Endothelial cell (in vitro differentiated cells): ENCODE data around the gene GRK6. TPM values are rescaled to one million over a fixed set of nuclear protein-coding genes. Genes with fewer than 3 reads are reported as not detected.
A peak's percentile ranks its signal among the peaks of the same experiment; 100 is the strongest.
"Not testable (repeated sequence)": the region's sequence is repeated elsewhere in the genome, so short reads cannot be mapped to it uniquely, and the experiment has no call there.

ENCODE experiments used
- DNase-seq: peaks from one replicate; pipeline ENCODE4 v3.0.0; 2021; ENCODE audit warnings: low spot score
- H3K27ac Mint-ChIP-seq: one replicate; pipeline ENCODE4 v1.8.0; 2021; ENCODE audit warnings: mixed read lengths, inconsistent platforms; ENCODE audit not compliant: unreplicated experiment
- H3K27me3 Mint-ChIP-seq: one replicate; pipeline ENCODE4 v1.8.0; 2021; ENCODE audit warnings: mild to moderate bottlenecking, moderate library complexity, mixed read lengths, inconsistent platforms; ENCODE audit not compliant: unreplicated experiment
- H3K36me3 Mint-ChIP-seq: one replicate; pipeline ENCODE4 v1.8.0; 2021; ENCODE audit warnings: mild to moderate bottlenecking, low read depth, mixed read lengths, inconsistent platforms; ENCODE audit not compliant: unreplicated experiment
- H3K4me1 Mint-ChIP-seq: one replicate; pipeline ENCODE4 v1.8.0; 2021; ENCODE audit warnings: mild to moderate bottlenecking, mixed read lengths, inconsistent platforms; ENCODE audit not compliant: unreplicated experiment
- H3K4me3 Mint-ChIP-seq: one replicate; pipeline ENCODE4 v1.8.0; 2021; ENCODE audit warnings: mild to moderate bottlenecking, mixed read lengths, inconsistent platforms; ENCODE audit not compliant: unreplicated experiment
- H3K9me3 Mint-ChIP-seq: one replicate; pipeline ENCODE4 v1.8.0; 2021; ENCODE audit warnings: mixed read lengths, inconsistent platforms; ENCODE audit not compliant: unreplicated experiment
- CTCF ChIP-seq: fragments of 200-600 bp; sonication (generic); IDR thresholded peaks from one replicate; pipeline ENCODE4 v1.5.0; 2021; ENCODE audit warnings: antibody characterized with exemption; ENCODE audit not compliant: unreplicated experiment
- total RNA-seq: library from RNA; stranded (reverse); fragmentation: NEBNext Ultra II Directional; extraction: Animal tissue kit (Norgen Biotek cat#: 25700); gene quantifications from one replicate; pipeline ENCODE4 v1.2.1, GENCODE V29; 2021; ENCODE audit not compliant: unreplicated experiment

The GRK6 gene
- total RNA-seq, 1 donor from 2014 or later: 33.1 TPM

GRCh38 chr5:177483994-177484901 is 57.8 kb downstream of the GRK6 start:
- peaks cover 37% of the 10 kb centered on the region for H3K36me3 Mint-ChIP-seq

GRCh38 chr5:177484902-177485549 is 58.5 kb downstream of the GRK6 start:
- DNase-seq: no peak
- Mint-ChIP-seq H3K4me1 (peaks cover 15% of the 10 kb centered on the region), H3K4me3 (peak overlapping the region; percentile 64), H3K27me3 (peaks cover 17% of the 10 kb centered on the region), H3K9me3 (no peaks in the 10 kb centered on the region), H3K36me3 (peaks cover 31% of the 10 kb centered on the region), H3K27ac (peak overlapping the region; percentile 5)
- no peak for TF ChIP-seq CTCF

More at GRCh38 chr5:177483994-177484901, 57.8 kb downstream of the GRK6 start:
- no peaks in the 10 kb centered on the region for H3K9me3 Mint-ChIP-seq
- peaks cover 21% of the 10 kb centered on the region for H3K4me1 Mint-ChIP-seq
- DNase-seq: no peak
- H3K27me3 Mint-ChIP-seq: peaks cover 20% of the 10 kb centered on the region
- no peak for TF ChIP-seq CTCF
- H3K4me3 Mint-ChIP-seq: peak overlapping the region; percentile 64
- H3K27ac Mint-ChIP-seq: peak overlapping the region; percentile 5

- peaks cover 30% of the 10 kb centered on the region for H3K36me3 Mint-ChIP-seq
- not testable (repeated sequence) for H3K4me3 Mint-ChIP-seq, DNase-seq, H3K9me3 Mint-ChIP-seq
- H3K27ac Mint-ChIP-seq: peak overlapping the region; percentile 64
- H3K4me1 Mint-ChIP-seq: peaks cover 15% of the 10 kb centered on the region
- H3K27me3 Mint-ChIP-seq: peaks cover 17% of the 10 kb centered on the region
Measured at GRCh38 chr5:177485753-177486152, 59.3 kb downstream of the GRK6 start.

GRCh38 chr5:177486256-177486655 is 59.8 kb downstream of the GRK6 start:
- TF ChIP-seq CTCF: no peak
- peaks cover 32% of the 10 kb centered on the region for H3K36me3 Mint-ChIP-seq

GRCh38 chr5:177487144-177487543 is 60.7 kb downstream of the GRK6 start:
- H3K27me3 Mint-ChIP-seq: peaks cover 17% of the 10 kb centered on the region
- peak overlapping the region; percentile 71 for H3K4me3 Mint-ChIP-seq

More at GRCh38 chr5:177486256-177486655, 59.8 kb downstream of the GRK6 start:
- H3K4me1 Mint-ChIP-seq: peaks cover 17% of the 10 kb centered on the region
- H3K27me3 Mint-ChIP-seq: peaks cover 17% of the 10 kb centered on the region
- peak overlapping the region; percentile 47 for H3K4me3 Mint-ChIP-seq
- no peak for DNase-seq
- H3K9me3 Mint-ChIP-seq: no peaks in the 10 kb centered on the region
- H3K27ac Mint-ChIP-seq: no peak overlapping the region

More at GRCh38 chr5:177487144-177487543, 60.7 kb downstream of the GRK6 start:
- Mint-ChIP-seq H3K27ac (no peak overlapping the region), H3K4me1 (peaks cover 19% of the 10 kb centered on the region), H3K9me3 (no peaks in the 10 kb centered on the region), H3K36me3 (peaks cover 34% of the 10 kb centered on the region)
- DNase-seq: no peak
- TF ChIP-seq CTCF: no peak
